ENCODE data around the gene CNTN5.

Gene CNTN5

DNA sequence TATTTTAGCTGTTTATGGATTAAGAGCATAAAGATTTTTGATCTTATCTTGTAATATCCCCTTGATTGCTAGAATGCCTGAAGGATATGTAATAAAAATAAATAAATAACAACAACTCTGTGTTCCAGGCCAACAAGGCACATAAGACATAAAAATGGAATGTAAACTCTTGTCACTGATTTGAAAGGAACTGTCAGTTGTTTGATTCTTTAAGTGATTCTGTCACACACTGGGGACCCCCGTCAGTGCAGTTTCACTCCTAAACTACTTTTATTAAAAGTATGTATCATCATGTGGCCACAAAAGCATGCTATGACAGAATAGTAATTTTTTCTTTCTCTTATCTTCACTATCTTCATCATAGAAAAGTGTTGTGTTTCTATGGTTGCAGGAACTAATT, 572.4 kb downstream of the CNTN5 start:
- no peak for DNase-seq (ENCODE audit: low read depth)
- no peak for TF ChIP-seq CTCF (IDR thresholded peaks at IDR 0.05; ENCODE audit: low read length, missing control alignments)
- H3K4me3 ChIP-seq (replicated peaks; ENCODE audit: low read depth, low read length) = no peak overlapping the region

GRCh38 chr11:99601179-99601578, 580.4 kb downstream of the CNTN5 start:
- TF ChIP-seq CTCF (IDR thresholded peaks at IDR 0.05; ENCODE audit: low read length, missing control alignments) = no peak
- no peak for DNase-seq (ENCODE audit: low read depth)
- H3K4me3 ChIP-seq (replicated peaks; ENCODE audit: low read depth, low read length) = no peak overlapping the region

DNA sequence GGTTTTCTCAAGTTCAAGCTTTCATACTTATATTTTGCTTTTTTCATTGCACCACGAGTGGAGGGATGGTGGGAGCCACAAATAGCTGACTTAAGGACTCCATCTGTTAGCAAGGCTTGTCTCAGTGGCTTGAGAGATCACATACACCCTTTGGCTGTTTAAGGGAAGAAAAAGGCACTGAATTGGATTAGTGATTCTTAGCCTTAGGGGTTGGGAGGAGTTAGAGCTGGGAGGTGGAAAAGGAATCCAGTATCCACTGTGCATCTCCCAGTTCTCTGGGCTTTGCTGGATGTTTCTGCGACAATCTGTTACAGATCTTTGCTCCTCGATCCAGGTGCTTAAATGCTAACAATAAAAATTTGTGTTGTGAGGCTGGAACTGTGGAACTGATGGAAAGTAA, 593.6 kb downstream of the CNTN5 start:
- TF ChIP-seq CTCF (IDR thresholded peaks at IDR 0.05; ENCODE audit: low read length, missing control alignments) = no peak
- H3K4me3 ChIP-seq (replicated peaks; ENCODE audit: low read depth, low read length) = no peak overlapping the region
- DNase-seq (ENCODE audit: low read depth) = no peak

DNA sequence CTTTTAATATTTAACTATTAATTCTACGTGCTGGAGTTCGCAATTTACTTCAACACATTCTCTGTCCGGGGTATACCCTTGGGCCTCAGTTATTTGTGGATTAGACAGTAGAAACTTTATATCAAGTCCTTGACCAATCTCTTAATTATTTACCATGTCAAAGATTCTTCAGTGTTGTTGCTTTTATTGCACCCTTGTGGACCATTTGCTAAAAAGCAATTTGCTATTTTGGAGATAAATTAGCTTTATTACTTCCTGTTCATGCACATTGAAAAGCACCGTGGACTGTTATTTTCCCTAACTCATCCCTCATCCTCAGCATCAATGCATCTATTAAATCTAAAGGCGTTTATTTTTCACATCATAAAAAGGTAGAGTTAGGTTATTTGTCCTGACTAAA, 609.9 kb downstream of the CNTN5 start:
- no peak for DNase-seq (ENCODE audit: low read depth)
- no peak for TF ChIP-seq CTCF (IDR thresholded peaks at IDR 0.05; ENCODE audit: low read length, missing control alignments)
- H3K4me3 ChIP-seq (replicated peaks; ENCODE audit: low read depth, low read length) = no peak overlapping the region

DNA sequence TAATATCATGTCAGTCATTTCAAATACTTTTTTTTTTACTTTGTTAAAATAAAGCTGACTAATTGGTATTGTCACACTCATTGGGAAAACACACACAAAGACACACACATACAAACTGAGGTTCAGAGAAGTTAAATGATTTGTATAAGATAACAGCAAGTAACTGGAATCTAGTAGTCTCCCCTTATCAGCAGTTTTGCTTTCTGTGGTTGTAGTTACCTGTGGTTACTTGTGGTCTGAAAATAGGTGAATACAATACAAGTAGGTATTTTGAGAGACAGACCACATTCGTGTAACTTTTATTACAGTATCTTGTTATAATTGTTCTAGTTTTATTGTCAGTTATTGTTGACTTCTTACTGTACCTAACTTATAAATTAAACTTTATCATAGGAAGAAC, 610.9 kb downstream of the CNTN5 start:
- no peak for DNase-seq (ENCODE audit: low read depth)
- no peak overlapping the region for H3K4me3 ChIP-seq (replicated peaks; ENCODE audit: low read depth, low read length)
- TF ChIP-seq CTCF (IDR thresholded peaks at IDR 0.05; ENCODE audit: low read length, missing control alignments) = no peak

GRCh38 chr11:99632969-99633368, 612.2 kb downstream of the CNTN5 start:
- H3K4me3 ChIP-seq (replicated peaks; ENCODE audit: low read depth, low read length) = no peak overlapping the region
- DNase-seq (ENCODE audit: low read depth) = peak; percentile 2
- no peak for TF ChIP-seq CTCF (IDR thresholded peaks at IDR 0.05; ENCODE audit: low read length, missing control alignments)

DNA sequence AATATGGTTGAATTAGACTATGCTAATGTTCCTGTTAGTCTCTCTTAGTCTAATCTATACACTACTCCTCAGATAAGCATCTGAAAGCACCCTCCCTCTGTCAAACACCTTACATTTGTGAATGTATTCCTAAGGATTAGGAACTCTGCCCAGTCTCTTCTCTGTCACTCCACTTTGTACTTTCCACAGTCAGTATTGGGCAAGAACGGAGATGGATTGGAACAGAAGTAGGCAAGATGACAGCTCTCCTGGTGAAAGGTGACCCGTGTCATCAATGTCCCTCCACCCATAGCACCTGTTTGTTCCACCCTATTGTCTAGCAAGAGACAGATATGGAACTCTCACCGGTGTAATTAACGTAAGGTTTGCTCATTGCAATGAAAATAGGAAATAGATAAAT, 613.8 kb downstream of the CNTN5 start:
- H3K4me3 ChIP-seq (replicated peaks; ENCODE audit: low read depth, low read length) = no peak overlapping the region
- TF ChIP-seq CTCF (IDR thresholded peaks at IDR 0.05; ENCODE audit: low read length, missing control alignments) = no peak
- no peak for DNase-seq (ENCODE audit: low read depth)

All from fibroblast of pulmonary artery (primary cell).